Hematopoietic multipotent progenitor cell treated with erythropoietin and hydrocortisone succinate and interleukin-3 and kit ligand, for 8 days (in vitro differentiated cells): Measurements from ENCODE around the gene AMPD2.

Experiments
- DNase-seq: peaks from one replicate; pipeline ENCODE4 v3.0.0-alpha.2; 2015

AMPD2 gene

GRCh38 chr1:109619576-109620400, at the start of gene AMPD2, which contains the start of gene GNAT2:
Gene AMPD2, plus strand, starts transcription at chr1:109619837. Its CDS starts 1,339 bp downstream, at chr1:109621176.
Gene GNAT2, minus strand, starts transcription at chr1:109619616. Its CDS starts 6,746 bp downstream, at chr1:109612870.
- DNase-seq, result peak; percentile 76

- no peak for DNase-seq
Observed at GRCh38 chr1:109570414-109570813, 49.2 kb upstream of the AMPD2 start.

- DNase-seq, result no peak
Observed at GRCh38 chr1:109573785-109574184, 45.9 kb upstream of the AMPD2 start.

- DNase-seq, result no peak
Observed at GRCh38 chr1:109578947-109579443, 40.6 kb upstream of the AMPD2 start.

GRCh38 chr1:109579491-109579890, 40.1 kb upstream of the AMPD2 start:
- no peak for DNase-seq

GRCh38 chr1:109582021-109582420, 37.6 kb upstream of the AMPD2 start:
- no peak for DNase-seq

GRCh38 chr1:109584766-109585165, 34.9 kb upstream of the AMPD2 start:
- DNase-seq, result no peak

- DNase-seq, result no peak
Observed at GRCh38 chr1:109586055-109586454, 33.6 kb upstream of the AMPD2 start.

GRCh38 chr1:109589177-109589576, 30.5 kb upstream of the AMPD2 start:
- no peak for DNase-seq

GRCh38 chr1:109589679-109590078, 30.0 kb upstream of the AMPD2 start:
- DNase-seq, result no peak

- DNase-seq, result peak; percentile 17
Observed at GRCh38 chr1:109592916-109593315, 26.7 kb upstream of the AMPD2 start.

- no peak for DNase-seq
Observed at GRCh38 chr1:109595531-109595930, 24.1 kb upstream of the AMPD2 start.

- DNase-seq, result no peak
Observed at GRCh38 chr1:109598156-109598555, 21.5 kb upstream of the AMPD2 start.

GRCh38 chr1:109598655-109599054, 21.0 kb upstream of the AMPD2 start:
- DNase-seq, result no peak

- DNase-seq, result no peak
Observed at GRCh38 chr1:109603229-109603628, 16.4 kb upstream of the AMPD2 start.

GRCh38 chr1:109605381-109605780, 14.3 kb upstream of the AMPD2 start:
- DNase-seq, result no peak

- no peak for DNase-seq
Observed at GRCh38 chr1:109609881-109610280, 9.8 kb upstream of the AMPD2 start.

- no peak for DNase-seq
Observed at GRCh38 chr1:109610609-109611307, 8.9 kb upstream of the AMPD2 start.

GRCh38 chr1:109611308-109611990, 8.2 kb upstream of the AMPD2 start:
- no peak for DNase-seq

GRCh38 chr1:109613361-109614147, 6.1 kb upstream of the AMPD2 start:
- DNase-seq, result no peak

- peak; percentile 23 for DNase-seq
Observed at GRCh38 chr1:109615879-109616278, 3.8 kb upstream of the AMPD2 start.

- DNase-seq, result no peak
Observed at GRCh38 chr1:109616391-109616790, 3.2 kb upstream of the AMPD2 start.
